K562 (cell line): ENCODE data around the gene NUAK2. TPM values are rescaled to one million over a fixed set of nuclear protein-coding genes. Genes with fewer than 3 reads are reported as not detected.
A peak's percentile ranks its signal among the peaks of the same experiment; 100 is the strongest.

Experiments
- CXXC5 ChIP-seq: fragments of 250-450 bp; sonication (Bioruptor Pico); IDR thresholded peaks from 2 replicates; pipeline ENCODE4 v1.8.0; 2022; ENCODE audit warnings: inconsistent platforms, mild to moderate bottlenecking, moderate library complexity
- DPF2 ChIP-seq: fragments of 450-650 bp; IDR thresholded peaks from 2 replicates; pipeline ENCODE4 v1.6.1; 2016
- E2F3 ChIP-seq: fragments of 250-450 bp; sonication (Bioruptor Pico); IDR thresholded peaks from 2 replicates; pipeline ENCODE4 v1.4.0; 2020; ENCODE audit warnings: mild to moderate bottlenecking
- EHMT2 ChIP-seq: fragments of 450-650 bp; IDR thresholded peaks from 2 replicates; pipeline ENCODE4 v1.6.1; 2018; ENCODE audit warnings: antibody characterized with exemption
- EP300 ChIP-seq: IDR thresholded peaks from 2 replicates; pipeline ENCODE4 v1.6.1; 2012; ENCODE audit warnings: low read length, improper control_type of control experiment
- HOXB6 ChIP-seq: fragments of 250-450 bp; sonication (Bioruptor Pico); IDR thresholded peaks from 2 replicates; pipeline ENCODE4 v1.5.1; 2022; ENCODE audit warnings: mild to moderate bottlenecking, borderline replicate concordance
- JUND ChIP-seq, 2 experiments: IDR thresholded peaks; 2 replicates in 1 of 2; 3 replicates in 1 of 2; pipeline ENCODE4 v1.6.1; 2011; ENCODE audit warnings: borderline replicate concordance in 2 of 2, low read depth in 2 of 2, low read length in 2 of 2, improper control_type of control experiment in 1 of 2, missing biosample characterization in 1 of 2, missing genetic modification characterization in 1 of 2, missing genetic modification reagents in 1 of 2
- MGA ChIP-seq: fragments of 450-650 bp; IDR thresholded peaks from 2 replicates; pipeline ENCODE4 v1.6.1; 2016; ENCODE audit warnings: mild to moderate bottlenecking, moderate library complexity
- NR2C2 ChIP-seq, 2 experiments: fragments of 200-800 bp in 1 of 2; sonication (Bioruptor generic) in 1 of 2; sonication (generic) in 1 of 2; formaldehyde crosslinking in 1 of 2; IDR thresholded peaks; 2 replicates each; pipeline versions ENCODE4 v1.6.1 to v1.8.0; 2016 to 2022; ENCODE audit warnings: mild to moderate bottlenecking in 1 of 2, missing compliant biosample characterization in 1 of 2, missing genetic modification characterization in 1 of 2, missing genetic modification reagents in 1 of 2
- ZNF224 ChIP-seq: sonication (generic); formaldehyde crosslinking; IDR thresholded peaks from 2 replicates; pipeline ENCODE4 v1.8.0; 2022; ENCODE audit warnings: mild to moderate bottlenecking, missing genetic modification reagents
- ZNF583 ChIP-seq: fragments of 250-450 bp; sonication (Bioruptor Pico); IDR thresholded peaks from 2 replicates; pipeline ENCODE4 v1.4.0; 2020
- polyA plus RNA-seq, 8 experiments: library from polyadenylated mRNA; depleted of rRNA in 4 of 8; stranded (reverse) in 5 of 8; unstranded in 3 of 8; fragments of >200 nt; fragmentation: Nextera tagmentation in 2 of 8; fragmentation: Illumina TruSeq in 1 of 8; extraction: Ambion mirVana in 2 of 8; extraction: Trizol in 1 of 8; gene quantifications; 2 replicates each; pipeline versions ENCODE4 v1.2.1 to v1.2.3, GENCODE V29; 2011 to 2014; ENCODE audit warnings: inconsistent platforms in 1 of 8, missing spikeins in 1 of 8
- total RNA-seq, 7 experiments: library from RNA; depleted of rRNA in 6 of 7; stranded (reverse); fragments of >200 nt in 6 of 7; fragmentation: Illumina TruSeq in 2 of 7; extraction: Trizol in 2 of 7; gene quantifications; 2 replicates each; pipeline versions ENCODE4 v1.2.1 to v1.2.3, GENCODE V29; 2011 to 2021; ENCODE audit warnings: low replicate concordance in 1 of 7
- TF ChIP-seq, protein P1 (sequence below): sonication (generic); formaldehyde crosslinking; IDR thresholded peaks from 2 replicates; pipeline ENCODE4 v1.9.0; 2022; ENCODE audit warnings: mild to moderate bottlenecking, missing genetic modification reagents
- TF ChIP-seq, protein P2 (sequence below): fragments of 450-650 bp; formaldehyde crosslinking; conservative IDR thresholded peaks from 2 replicates; pipeline ENCODE4 v1.4.0; 2022; ENCODE audit warnings: mild to moderate bottlenecking, missing genetic modification characterization

Gene NUAK2
- total and polyA plus RNA-seq, 9 of the 15 experiments (the other 6 are each of a cell fraction or from before 2014, with no cell fraction given): 0.04 to 0.44 (median 0.14) TPM

- TF ChIP-seq MGA (peak; percentile 42), DPF2 (peak; percentile 83), EP300 (peak; percentile 78; the same call in 1 of the 2 replicates), JUND (IDR thresholded peaks at IDR 0.05; ENCODE audit: borderline replicate concordance, low read depth, low read length) (peak; percentile 60; the same call in 1 of the 2 replicates), JUND (tag; IDR thresholded peaks at IDR 0.05; ENCODE audit: borderline replicate concordance, low read depth, low read length) (peak; percentile 37; the same call in 1 of the 3 replicates), HOXB6 (CRISPR knock-in tag) (0 out of 2 replicates have a peak, but pooled peaks have one; percentile 7), E2F3 (CRISPR knock-in tag) (peak; percentile 10; the same call in 1 of the 2 replicates), NR2C2 (CRISPR knock-in tag; IDR thresholded peaks at IDR 0.05) (no peak), NR2C2 (tag; IDR thresholded peaks at IDR 0.05) (peak; percentile 48; the same call in 1 of the 2 replicates), CXXC5 (peak; percentile 16; the same call in 1 of the 2 replicates), ZNF224 (CRISPR knock-in tag) (no peak), ZNF583 (no peak), EHMT2 (peak; percentile 60; the same call in 1 of the 2 replicates)
- TF ChIP-seq, protein P1, sequence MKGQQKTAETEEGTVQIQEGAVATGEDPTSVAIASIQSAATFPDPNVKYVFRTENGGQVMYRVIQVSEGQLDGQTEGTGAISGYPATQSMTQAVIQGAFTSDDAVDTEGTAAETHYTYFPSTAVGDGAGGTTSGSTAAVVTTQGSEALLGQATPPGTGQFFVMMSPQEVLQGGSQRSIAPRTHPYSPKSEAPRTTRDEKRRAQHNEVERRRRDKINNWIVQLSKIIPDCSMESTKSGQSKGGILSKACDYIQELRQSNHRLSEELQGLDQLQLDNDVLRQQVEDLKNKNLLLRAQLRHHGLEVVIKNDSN (CRISPR knock-in tag): peak; percentile 44; the same call in 1 of the 2 replicates
- TF ChIP-seq, protein P2, sequence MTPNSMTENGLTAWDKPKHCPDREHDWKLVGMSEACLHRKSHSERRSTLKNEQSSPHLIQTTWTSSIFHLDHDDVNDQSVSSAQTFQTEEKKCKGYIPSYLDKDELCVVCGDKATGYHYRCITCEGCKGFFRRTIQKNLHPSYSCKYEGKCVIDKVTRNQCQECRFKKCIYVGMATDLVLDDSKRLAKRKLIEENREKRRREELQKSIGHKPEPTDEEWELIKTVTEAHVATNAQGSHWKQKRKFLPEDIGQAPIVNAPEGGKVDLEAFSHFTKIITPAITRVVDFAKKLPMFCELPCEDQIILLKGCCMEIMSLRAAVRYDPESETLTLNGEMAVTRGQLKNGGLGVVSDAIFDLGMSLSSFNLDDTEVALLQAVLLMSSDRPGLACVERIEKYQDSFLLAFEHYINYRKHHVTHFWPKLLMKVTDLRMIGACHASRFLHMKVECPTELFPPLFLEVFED: 0 out of 2 replicates have a peak, but pooled peaks have one; percentile 58
Measured at GRCh38 chr1:205267306-205267902, 54.1 kb downstream of the NUAK2 start (continued).
